Measurements from ENCODE around the gene OLA1. TPM values are rescaled to one million over a fixed set of nuclear protein-coding genes. Genes with fewer than 3 reads are reported as not detected.

The OLA1 gene
- total RNA-seq, 1 donor from 2014 or later: 157 TPM

DNA sequence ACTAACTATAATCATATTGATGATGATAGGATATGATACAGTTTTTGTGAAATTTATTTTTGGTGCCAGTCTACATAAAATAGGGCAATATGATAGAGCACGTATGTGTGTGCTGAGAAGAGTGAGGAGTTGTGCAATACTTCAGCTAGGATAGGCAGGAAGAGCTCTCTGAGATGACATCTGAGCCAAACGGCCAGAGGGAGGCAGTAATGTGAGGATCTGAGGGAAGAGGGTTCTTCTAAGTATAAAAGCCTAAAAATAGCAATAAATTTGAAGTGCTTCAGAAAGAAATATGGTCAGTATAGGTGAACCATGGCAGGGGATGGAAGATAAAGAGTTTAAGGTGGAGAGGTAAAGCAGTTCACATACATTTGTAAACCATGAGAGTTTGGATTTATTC lies 102.5 kb downstream of the OLA1 start:
- Histone ChIP-seq H3K4me3 (ENCODE audit: low read depth, low read length) (no peak overlapping the region), H3K36me3 (ENCODE audit: control insufficient read depth, insufficient read depth, low read length) (no peaks in the 10 kb centered on the region), H3K27me3 (ENCODE audit: control insufficient read depth, insufficient read depth, low read length) (no peaks in the 10 kb centered on the region)
- no peak for DNase-seq (ENCODE audit: low read depth)
- peak; percentile 11 for TF ChIP-seq CTCF (IDR thresholded peaks at IDR 0.05; ENCODE audit: insufficient read depth, low read length, poor library complexity, severe bottlenecking)

- TF ChIP-seq CTCF (IDR thresholded peaks at IDR 0.05; ENCODE audit: insufficient read depth, low read length, poor library complexity, severe bottlenecking): no peak
- Histone ChIP-seq H3K36me3 (ENCODE audit: control insufficient read depth, insufficient read depth, low read length) (no peaks in the 10 kb centered on the region), H3K27me3 (ENCODE audit: control insufficient read depth, insufficient read depth, low read length) (no peaks in the 10 kb centered on the region), H3K4me3 (ENCODE audit: low read depth, low read length) (no peak overlapping the region)
- DNase-seq (ENCODE audit: low read depth): no peak
These were observed 106.0 kb downstream of the OLA1 start for GRCh38 chr2:174142290-174142689.

GRCh38 chr2:174138161-174138560 lies 110.2 kb downstream of the OLA1 start:
- no peaks in the 10 kb centered on the region for H3K27me3 ChIP-seq (ENCODE audit: control insufficient read depth, insufficient read depth, low read length)
- peak; percentile 9 for TF ChIP-seq CTCF (IDR thresholded peaks at IDR 0.05; ENCODE audit: insufficient read depth, low read length, poor library complexity, severe bottlenecking)
- no peaks in the 10 kb centered on the region for H3K36me3 ChIP-seq (ENCODE audit: control insufficient read depth, insufficient read depth, low read length)
- H3K4me3 ChIP-seq (ENCODE audit: low read depth, low read length): no peak overlapping the region
- no peak for DNase-seq (ENCODE audit: low read depth)

DNA sequence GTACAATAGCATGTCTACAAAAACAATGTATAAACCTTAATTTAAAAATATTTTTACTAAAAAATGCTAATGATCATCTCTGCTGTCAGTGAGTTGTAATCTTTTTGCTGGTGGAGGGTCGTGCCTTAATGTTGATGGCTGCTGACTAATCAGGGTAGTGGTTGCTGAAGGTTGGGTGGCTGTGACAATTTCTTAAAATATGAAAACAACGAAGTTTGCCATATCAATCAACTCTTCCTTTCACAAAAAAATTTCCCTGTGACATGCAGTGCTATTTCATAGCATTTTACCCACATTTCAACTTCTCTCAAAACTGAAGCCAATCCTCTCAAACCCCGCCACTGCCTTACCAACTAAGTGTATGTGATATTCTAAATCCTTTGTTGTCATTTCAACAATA lies 112.4 kb downstream of the OLA1 start:
- Histone ChIP-seq H3K27me3 (ENCODE audit: control insufficient read depth, insufficient read depth, low read length) (no peaks in the 10 kb centered on the region), H3K4me3 (ENCODE audit: low read depth, low read length) (no peak overlapping the region), H3K36me3 (ENCODE audit: control insufficient read depth, insufficient read depth, low read length) (no peaks in the 10 kb centered on the region)
- TF ChIP-seq CTCF (IDR thresholded peaks at IDR 0.05; ENCODE audit: insufficient read depth, low read length, poor library complexity, severe bottlenecking): no peak
- DNase-seq (ENCODE audit: low read depth): no peak

GRCh38 chr2:174125090-174125489 lies 123.2 kb downstream of the OLA1 start:
- TF ChIP-seq CTCF (IDR thresholded peaks at IDR 0.05; ENCODE audit: insufficient read depth, low read length, poor library complexity, severe bottlenecking): no peak
- no peak for DNase-seq (ENCODE audit: low read depth)
- Histone ChIP-seq H3K27me3 (ENCODE audit: control insufficient read depth, insufficient read depth, low read length) (no peaks in the 10 kb centered on the region), H3K4me3 (ENCODE audit: low read depth, low read length) (no peak overlapping the region), H3K36me3 (ENCODE audit: control insufficient read depth, insufficient read depth, low read length) (no peaks in the 10 kb centered on the region)

DNA sequence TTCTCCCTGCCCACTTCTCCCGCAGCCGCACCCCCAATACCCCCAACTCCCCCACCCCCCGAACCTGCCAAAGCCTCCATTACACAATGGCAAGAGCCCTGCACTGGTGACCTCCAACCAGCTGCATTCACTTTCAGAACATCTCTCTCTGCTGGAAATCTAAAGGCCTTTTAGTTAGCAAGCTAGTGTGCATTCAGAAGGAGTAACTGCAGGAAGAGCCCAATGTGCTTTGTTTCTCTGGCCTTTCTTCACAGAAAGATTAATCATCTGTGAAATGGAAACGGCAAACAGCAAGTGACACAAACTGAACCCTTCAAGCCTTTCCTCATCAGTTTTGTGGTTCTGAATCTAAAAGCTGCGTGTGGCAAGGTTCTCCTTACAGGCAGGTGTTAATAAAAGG lies 124.2 kb downstream of the OLA1 start:
- no peaks in the 10 kb centered on the region for H3K36me3 ChIP-seq (ENCODE audit: control insufficient read depth, insufficient read depth, low read length)
- H3K27me3 ChIP-seq (ENCODE audit: control insufficient read depth, insufficient read depth, low read length): no peaks in the 10 kb centered on the region
- DNase-seq (ENCODE audit: low read depth): no peak
- no peak for TF ChIP-seq CTCF (IDR thresholded peaks at IDR 0.05; ENCODE audit: insufficient read depth, low read length, poor library complexity, severe bottlenecking)
- no peak overlapping the region for H3K4me3 ChIP-seq (ENCODE audit: low read depth, low read length)

Data from kidney epithelial cell (primary cell).